SU-DHL-6 (cell line): Measurements from ENCODE around the gene AKAP1.

Experiments
- EZH2phosphoT487 ChIP-seq: fragments of 200-600 bp; sonication (generic), shearing (Covaris generic); conservative IDR thresholded peaks from 2 replicates; pipeline ENCODE4 v1.6.1; 2018; ENCODE audit warnings: mild to moderate bottlenecking, antibody characterized with exemption, low read length, moderate library complexity, mixed read lengths
- TF ChIP-seq, protein P1 (sequence below): fragments of 200-600 bp; sonication (generic); IDR thresholded peaks from one replicate; pipeline ENCODE4 v1.5.1; 2017; ENCODE audit warnings: antibody characterized with exemption, mild to moderate bottlenecking, low read length, moderate library complexity; ENCODE audit not compliant: insufficient read depth, poor library complexity, severe bottlenecking

DNA sequence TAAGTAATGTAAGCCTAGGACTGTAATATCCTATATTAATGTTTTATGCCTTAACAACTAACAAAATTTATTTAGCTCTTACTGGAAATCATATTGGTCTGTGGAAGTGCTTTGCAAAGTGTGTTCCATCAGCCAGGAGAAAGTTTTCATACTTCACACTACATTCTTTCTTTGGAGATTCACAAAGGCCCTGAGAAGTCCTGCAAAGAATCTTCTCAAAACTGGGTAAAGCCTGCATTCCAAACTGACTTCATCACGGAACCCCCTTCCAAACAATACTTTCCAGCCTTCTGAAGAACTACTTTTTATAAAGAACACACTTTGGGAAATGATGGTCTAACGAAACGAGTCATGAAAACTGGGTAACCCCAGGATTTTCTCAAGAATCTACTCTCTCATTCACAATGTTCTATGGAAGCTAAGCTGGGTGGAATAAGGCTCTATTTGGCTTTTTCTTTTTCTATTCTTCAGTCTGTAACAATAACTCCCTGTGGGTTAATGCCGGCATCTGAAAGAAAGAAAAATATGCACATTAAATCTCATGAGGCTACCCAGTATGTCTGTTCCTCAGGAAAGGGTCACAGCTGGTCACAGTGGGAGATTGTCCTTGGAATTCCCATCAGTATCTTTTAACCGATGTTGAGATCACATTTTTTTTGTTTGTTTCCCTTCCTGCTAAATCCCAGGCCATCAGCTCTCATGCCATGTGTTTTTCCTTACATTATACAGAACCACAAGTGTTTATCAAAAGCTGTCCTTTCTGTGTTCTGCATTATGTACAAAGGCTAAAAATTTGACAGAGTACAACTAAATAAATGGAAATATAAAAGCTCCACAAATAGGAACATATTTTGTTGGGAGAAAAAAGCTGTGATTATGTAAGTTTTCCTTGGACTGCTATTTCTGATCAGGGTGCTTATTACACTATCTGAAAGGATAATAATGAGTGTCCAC, 12.8 kb upstream of the AKAP1 start:
- TF ChIP-seq, protein P1, sequence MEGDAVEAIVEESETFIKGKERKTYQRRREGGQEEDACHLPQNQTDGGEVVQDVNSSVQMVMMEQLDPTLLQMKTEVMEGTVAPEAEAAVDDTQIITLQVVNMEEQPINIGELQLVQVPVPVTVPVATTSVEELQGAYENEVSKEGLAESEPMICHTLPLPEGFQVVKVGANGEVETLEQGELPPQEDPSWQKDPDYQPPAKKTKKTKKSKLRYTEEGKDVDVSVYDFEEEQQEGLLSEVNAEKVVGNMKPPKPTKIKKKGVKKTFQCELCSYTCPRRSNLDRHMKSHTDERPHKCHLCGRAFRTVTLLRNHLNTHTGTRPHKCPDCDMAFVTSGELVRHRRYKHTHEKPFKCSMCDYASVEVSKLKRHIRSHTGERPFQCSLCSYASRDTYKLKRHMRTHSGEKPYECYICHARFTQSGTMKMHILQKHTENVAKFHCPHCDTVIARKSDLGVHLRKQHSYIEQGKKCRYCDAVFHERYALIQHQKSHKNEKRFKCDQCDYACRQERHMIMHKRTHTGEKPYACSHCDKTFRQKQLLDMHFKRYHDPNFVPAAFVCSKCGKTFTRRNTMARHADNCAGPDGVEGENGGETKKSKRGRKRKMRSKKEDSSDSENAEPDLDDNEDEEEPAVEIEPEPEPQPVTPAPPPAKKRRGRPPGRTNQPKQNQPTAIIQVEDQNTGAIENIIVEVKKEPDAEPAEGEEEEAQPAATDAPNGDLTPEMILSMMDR, result no peak
- TF ChIP-seq EZH2phosphoT487, result no peak
